Keratinocyte (primary cell): ENCODE results near the gene KIF3C. TPM values are rescaled to one million over a fixed set of nuclear protein-coding genes. Genes with fewer than 3 reads are reported as not detected.
"Not testable (repeated sequence)": the region's sequence is repeated elsewhere in the genome, so short reads cannot be mapped to it uniquely, and the experiment has no call there.

Source experiments
- DNase-seq: peaks from one replicate; pipeline ENCODE4 v3.0.0-alpha.2; 2011; ENCODE audit warnings: low read depth, missing footprints, low spot score
- FAIRE-seq: peaks from 2 replicates; lab custom pipeline; 2011; peaks lifted over from hg19 to GRCh38; lab: Jason Lieb, UNC
- H2AFZ ChIP-seq: 2 replicates; pipeline ENCODE4 v1.6.0; 2012; ENCODE audit warnings: low read length, control low read depth, inconsistent platforms; ENCODE audit not compliant: control insufficient read depth
- H3K27ac ChIP-seq: 2 replicates; pipeline ENCODE4 v1.5.1; 2011; ENCODE audit warnings: low read length; ENCODE audit not compliant: control insufficient read depth, insufficient read depth
- H3K27me3 ChIP-seq: 3 replicates; pipeline ENCODE4 v1.6.0; 2011; ENCODE audit warnings: low read length; ENCODE audit not compliant: control insufficient read depth, insufficient read depth; ENCODE audit errors: extremely low read depth
- H3K36me3 ChIP-seq, 2 experiments: 2 replicates in 1 of 2; 3 replicates in 1 of 2; pipeline ENCODE4 v1.5.1; 2011; ENCODE audit warnings: low read length in 2 of 2, mild to moderate bottlenecking in 1 of 2; ENCODE audit not compliant: control insufficient read depth in 2 of 2, insufficient read depth in 2 of 2; ENCODE audit errors: extremely low read depth in 1 of 2
- H3K4me1 ChIP-seq: 3 replicates; pipeline ENCODE4 v1.5.1; 2011; ENCODE audit warnings: low read length; ENCODE audit not compliant: control insufficient read depth, insufficient read depth; ENCODE audit errors: extremely low read depth
- H3K4me2 ChIP-seq: 3 replicates; pipeline ENCODE4 v1.6.0; 2011; ENCODE audit warnings: low read depth, low read length; ENCODE audit not compliant: control insufficient read depth, insufficient read depth; ENCODE audit errors: extremely low read depth
- H3K4me3 ChIP-seq, 3 experiments: fragments of 200-600 bp in 1 of 3; sonication (generic) in 1 of 3; 2 replicates in 2 of 3; 3 replicates in 1 of 3; pipeline ENCODE4 v1.5.1; 2011 to 2016; ENCODE audit warnings: low read length in 3 of 3, mild to moderate bottlenecking in 3 of 3, control low read depth in 2 of 3, inconsistent platforms in 1 of 3, low read depth in 1 of 3, mixed read lengths in 1 of 3, mixed run types in 1 of 3, moderate library complexity in 1 of 3; ENCODE audit not compliant: control insufficient read depth in 2 of 3, insufficient read depth in 2 of 3; ENCODE audit errors: extremely low read depth in 1 of 3
- H3K79me2 ChIP-seq: 2 replicates; pipeline ENCODE4 v1.6.0; 2012; ENCODE audit warnings: low read length; ENCODE audit not compliant: control insufficient read depth, insufficient read depth
- H3K9ac ChIP-seq: 3 replicates; pipeline ENCODE4 v1.6.0; 2011; ENCODE audit warnings: low read length; ENCODE audit not compliant: control insufficient read depth, insufficient read depth; ENCODE audit errors: extremely low read depth
- H3K9me1 ChIP-seq: 3 replicates; pipeline ENCODE4 v1.6.0; 2011; ENCODE audit warnings: low read length; ENCODE audit not compliant: control insufficient read depth, insufficient read depth; ENCODE audit errors: extremely low read depth
- H3K9me3 ChIP-seq: 2 replicates; pipeline ENCODE4 v1.5.1; 2012; ENCODE audit warnings: low read depth, low read length; ENCODE audit not compliant: control insufficient read depth
- H4K20me1 ChIP-seq: 3 replicates; pipeline ENCODE4 v1.6.0; 2011; ENCODE audit warnings: low read length; ENCODE audit not compliant: control insufficient read depth, insufficient read depth; ENCODE audit errors: extremely low read depth
- EZH2 ChIP-seq: IDR thresholded peaks from one replicate; pipeline ENCODE4 v1.6.1; 2012; ENCODE audit warnings: inconsistent platforms, mild to moderate bottlenecking, low read length, moderate library complexity
- dilution Hi-C: fragments of 300-500 bp; cut with MboI; formaldehyde crosslinking; loops from one replicate; pipeline ENCODE4 v1.7.0; 2020; ENCODE audit warnings: low sequenced_read_pairs; ENCODE audit not compliant: extremely low pct_ligation_motif_present
- polyA plus RNA-seq, 5 experiments: library from polyadenylated mRNA; depleted of rRNA in 3 of 5; stranded (reverse) in 3 of 5; stranded (forward) in 1 of 5; unstranded in 1 of 5; fragments of >200 nt; gene quantifications; 1 replicate in 1 of 5; 2 replicates in 3 of 5; 3 replicates in 1 of 5; pipeline versions ENCODE4 v1.2.1 to v1.2.3, GENCODE V29; 2011 to 2012; ENCODE audit warnings: missing spikeins in 2 of 5, low read depth in 1 of 5, low replicate concordance in 1 of 5
- TF ChIP-seq, protein P1 (sequence below), 3 experiments: IDR thresholded peaks in 1 of 3; conservative IDR thresholded peaks in 1 of 3; optimal IDR thresholded peaks in 1 of 3; 2 replicates in 2 of 3; 3 replicates in 1 of 3; pipeline versions ENCODE3 to v1.5.1; 2011; ENCODE audit warnings: low read length in 3 of 3, mild to moderate bottlenecking in 3 of 3, moderate library complexity in 2 of 3, control low read depth in 1 of 3, inconsistent platforms in 1 of 3; ENCODE audit not compliant: insufficient read depth in 2 of 3; ENCODE audit errors: extremely low read depth in 1 of 3

The KIF3C gene
- polyA plus RNA-seq, 1 donor (not counting 4 experiments of a cell fraction or from before 2014, with no cell fraction given) = 6.5 TPM

DNA sequence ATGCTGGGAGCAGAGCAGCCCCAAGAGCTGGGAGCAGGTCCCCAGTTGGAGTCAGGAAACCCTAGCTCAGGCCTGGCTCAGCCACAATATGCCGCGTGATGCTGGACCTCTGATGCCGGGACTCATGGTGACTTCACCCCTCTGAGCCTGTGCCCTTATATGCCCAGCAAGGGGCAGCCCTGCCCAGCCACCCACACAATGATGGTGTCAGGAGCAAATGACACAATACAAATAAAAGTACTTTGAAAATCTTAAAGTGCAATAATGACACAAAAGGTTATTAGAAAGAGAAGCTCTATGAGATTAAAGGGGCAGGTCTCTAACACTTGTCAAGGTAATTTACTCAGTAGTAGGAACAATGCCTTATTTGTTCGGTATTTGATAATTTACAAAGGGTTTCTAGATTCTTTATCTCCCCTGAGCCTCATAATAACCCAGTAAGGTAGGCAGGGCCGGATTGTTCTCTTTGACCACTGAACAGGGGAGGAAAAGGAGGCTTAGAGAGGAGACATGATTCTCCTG lies 18.3 kb upstream of the KIF3C start:
- H3K4me3 ChIP-seq = no peak overlapping the region
- H3K27ac ChIP-seq = no peak overlapping the region
- no peak for FAIRE-seq
- no peak for DNase-seq
- H3K9ac ChIP-seq = no peak overlapping the region
- no peaks in the 10 kb centered on the region for H3K36me3 ChIP-seq
- peaks cover 33% of the 10 kb centered on the region for H3K4me1 ChIP-seq
- TF ChIP-seq EZH2 = no peak
- TF ChIP-seq, protein P1, sequence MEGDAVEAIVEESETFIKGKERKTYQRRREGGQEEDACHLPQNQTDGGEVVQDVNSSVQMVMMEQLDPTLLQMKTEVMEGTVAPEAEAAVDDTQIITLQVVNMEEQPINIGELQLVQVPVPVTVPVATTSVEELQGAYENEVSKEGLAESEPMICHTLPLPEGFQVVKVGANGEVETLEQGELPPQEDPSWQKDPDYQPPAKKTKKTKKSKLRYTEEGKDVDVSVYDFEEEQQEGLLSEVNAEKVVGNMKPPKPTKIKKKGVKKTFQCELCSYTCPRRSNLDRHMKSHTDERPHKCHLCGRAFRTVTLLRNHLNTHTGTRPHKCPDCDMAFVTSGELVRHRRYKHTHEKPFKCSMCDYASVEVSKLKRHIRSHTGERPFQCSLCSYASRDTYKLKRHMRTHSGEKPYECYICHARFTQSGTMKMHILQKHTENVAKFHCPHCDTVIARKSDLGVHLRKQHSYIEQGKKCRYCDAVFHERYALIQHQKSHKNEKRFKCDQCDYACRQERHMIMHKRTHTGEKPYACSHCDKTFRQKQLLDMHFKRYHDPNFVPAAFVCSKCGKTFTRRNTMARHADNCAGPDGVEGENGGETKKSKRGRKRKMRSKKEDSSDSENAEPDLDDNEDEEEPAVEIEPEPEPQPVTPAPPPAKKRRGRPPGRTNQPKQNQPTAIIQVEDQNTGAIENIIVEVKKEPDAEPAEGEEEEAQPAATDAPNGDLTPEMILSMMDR (optimal IDR thresholded peaks at IDR 0.05 in 1 of 3, IDR thresholded peaks at IDR 0.05 in 1 of 3, conservative IDR thresholded peaks at IDR 0.05 in 1 of 3; ENCODE audit: extremely low read depth in 1 of 3, insufficient read depth in 2 of 3, low read length in 3 of 3) = no peak
- no peaks in the 10 kb centered on the region for H3K27me3 ChIP-seq
- H3K79me2 ChIP-seq = no peaks in the 10 kb centered on the region
- no peaks in the 10 kb centered on the region for H4K20me1 ChIP-seq
- no peaks in the 10 kb centered on the region for H3K9me3 ChIP-seq
- H2AFZ ChIP-seq = no peak overlapping the region
- dilution Hi-C loops = no loop called here
- no peak overlapping the region for H3K4me2 ChIP-seq
- H3K9me1 ChIP-seq = no peaks in the 10 kb centered on the region

GRCh38 chr2:25999406-25999805 lies 17.1 kb upstream of the KIF3C start:
- H3K79me2 ChIP-seq, H2AFZ ChIP-seq, FAIRE-seq, H3K27me3 ChIP-seq, dilution Hi-C loops, H3K9ac ChIP-seq, H3K9me3 ChIP-seq, DNase-seq, H3K9me1 ChIP-seq, H3K4me3 ChIP-seq, H3K27ac ChIP-seq, H3K4me2 ChIP-seq, H3K36me3 ChIP-seq, H4K20me1 ChIP-seq: not testable (repeated sequence)
- H3K4me1 ChIP-seq = peaks cover 33% of the 10 kb centered on the region

DNA sequence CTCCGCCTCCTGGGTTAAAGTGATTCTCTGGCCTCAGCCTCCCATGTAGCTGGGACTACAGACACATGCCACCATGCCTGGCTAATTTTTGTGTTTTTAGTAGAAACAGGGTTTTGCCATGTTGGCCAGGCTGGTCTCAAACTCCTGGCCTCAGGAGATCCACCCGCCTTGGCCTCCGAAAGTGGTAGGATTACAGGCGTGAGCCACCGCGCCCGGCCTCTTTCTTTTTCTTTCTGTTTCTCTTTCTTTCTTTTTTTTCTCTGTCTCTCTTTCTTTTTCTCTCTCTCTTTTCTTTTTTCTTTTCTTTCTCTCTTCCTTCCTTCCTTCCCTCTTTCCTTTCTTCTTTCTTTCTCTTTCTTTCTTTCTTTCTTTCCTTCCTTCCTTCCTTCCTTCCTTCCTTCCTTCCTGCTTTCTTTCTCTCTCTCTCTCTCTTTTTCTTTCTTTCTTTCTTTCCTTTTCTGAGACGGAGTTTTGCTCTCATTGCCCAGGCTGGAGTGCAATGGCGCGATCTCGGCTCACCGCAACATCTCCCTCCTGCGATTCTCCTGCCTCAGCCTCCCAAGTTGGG lies 16.6 kb upstream of the KIF3C start:
- H3K4me3 ChIP-seq, H3K27ac ChIP-seq, H3K36me3 ChIP-seq, H3K27me3 ChIP-seq, FAIRE-seq, H4K20me1 ChIP-seq, H3K9me1 ChIP-seq, H2AFZ ChIP-seq, H3K4me2 ChIP-seq, H3K9ac ChIP-seq, dilution Hi-C loops, H3K79me2 ChIP-seq, H3K9me3 ChIP-seq, DNase-seq: not testable (repeated sequence)
- peaks cover 33% of the 10 kb centered on the region for H3K4me1 ChIP-seq
